GM18867 (cell line): ENCODE results near the gene VAPA.

Source experiments
- ATAC-seq: cut with Tn5 transposase; IDR thresholded peaks from one replicate; pipeline ENCODE4 v1.9.1; 2021; ENCODE audit warnings: mild to moderate bottlenecking, moderate library complexity; ENCODE audit not compliant: unreplicated experiment

VAPA gene

DNA sequence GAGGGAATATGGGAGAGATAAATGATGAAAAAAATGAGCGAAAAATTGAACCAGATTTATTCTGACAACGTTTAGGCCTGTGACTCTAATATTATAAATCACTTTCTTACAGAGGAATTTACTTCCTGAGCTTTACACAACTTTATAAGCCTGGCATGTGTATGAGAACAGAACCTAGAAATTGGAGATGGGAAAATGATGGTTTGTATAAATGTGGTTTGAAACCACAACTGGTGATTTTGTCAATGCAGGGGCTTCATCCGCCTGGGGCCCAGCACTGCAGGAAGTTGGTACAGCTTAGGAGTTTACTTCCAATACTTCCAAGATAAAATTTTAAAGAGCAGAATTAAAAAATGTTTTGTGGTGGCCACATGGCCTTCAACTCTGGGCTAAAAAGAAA is 82.3 kb downstream of the VAPA start:
- no peak for ATAC-seq

DNA sequence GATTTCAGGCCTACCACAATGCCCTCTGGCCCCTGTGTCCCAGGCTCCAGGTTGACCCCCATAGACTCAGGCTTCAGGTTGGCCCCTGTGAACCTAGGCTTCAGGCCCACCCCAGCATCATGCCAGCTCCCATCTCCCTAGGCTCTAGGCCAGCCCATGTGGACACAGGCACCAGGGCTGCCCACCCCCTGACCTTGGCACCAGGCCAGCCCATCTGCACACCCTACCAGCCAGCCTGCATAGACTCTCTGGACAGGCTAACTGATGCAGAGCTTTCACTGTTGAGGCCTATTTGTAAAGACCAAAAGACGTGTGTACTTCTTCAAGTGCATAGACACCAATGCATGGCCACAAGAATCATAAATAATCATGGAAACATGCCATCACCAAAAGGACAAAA is 83.9 kb downstream of the VAPA start:
- ATAC-seq, result no peak

DNA sequence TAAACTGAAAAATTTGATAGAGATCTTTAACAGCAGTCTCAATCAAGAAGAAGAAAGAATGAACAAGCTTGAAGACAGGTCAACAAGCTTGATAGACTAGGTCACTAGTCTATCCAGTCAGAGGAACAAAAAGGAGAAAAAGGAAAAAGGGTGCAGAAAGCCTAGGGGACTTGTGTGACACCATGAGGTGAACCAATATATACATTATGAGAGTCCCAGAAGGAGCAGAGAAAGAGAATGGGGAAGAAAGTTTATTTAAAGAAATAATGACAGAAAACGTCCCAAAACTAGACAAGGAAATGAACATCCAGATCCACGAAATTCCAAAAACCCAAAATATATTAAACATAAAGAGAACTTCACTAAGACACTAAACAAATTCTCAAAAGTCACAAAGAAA is 84.5 kb downstream of the VAPA start:
- ATAC-seq, result no peak

DNA sequence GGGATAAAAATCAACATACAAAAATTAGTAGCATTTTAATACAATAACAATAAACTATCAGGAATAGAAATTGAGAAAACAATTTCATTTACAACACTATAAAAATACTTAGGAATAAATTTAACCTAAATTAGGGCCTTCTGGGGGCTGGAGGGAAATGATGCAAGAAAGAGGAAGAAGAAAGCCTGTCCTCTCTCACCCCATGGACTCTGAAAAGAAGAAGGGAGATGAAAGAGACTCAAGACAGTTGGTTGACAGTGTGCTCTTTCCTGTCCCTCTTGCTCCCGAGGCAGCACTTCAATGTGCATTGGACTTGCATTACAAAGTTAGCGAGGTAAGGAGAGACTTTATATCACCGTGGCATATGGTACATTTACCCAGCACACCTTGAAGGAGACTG is 88.5 kb downstream of the VAPA start:
- ATAC-seq, result no peak

DNA sequence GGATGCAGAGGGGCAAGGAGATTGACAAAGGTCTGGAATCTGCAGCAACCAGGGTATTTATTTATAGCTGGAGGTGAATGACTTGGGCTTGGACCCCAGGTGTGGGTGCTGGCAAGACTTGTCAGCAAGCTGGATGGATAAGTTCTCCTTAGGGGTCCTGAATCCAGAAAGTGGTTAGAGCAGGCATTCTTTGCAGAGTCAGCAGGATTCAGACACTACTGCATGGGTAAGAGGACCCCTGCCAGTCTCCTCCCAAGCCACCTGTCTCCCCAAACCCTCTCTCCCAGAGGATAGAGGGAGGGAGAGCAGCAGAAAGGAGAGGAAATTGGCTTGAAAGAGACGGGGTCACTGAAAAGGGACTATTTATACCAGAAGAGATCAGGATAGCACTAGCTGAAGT is 89.5 kb downstream of the VAPA start:
- ATAC-seq, result no peak

DNA sequence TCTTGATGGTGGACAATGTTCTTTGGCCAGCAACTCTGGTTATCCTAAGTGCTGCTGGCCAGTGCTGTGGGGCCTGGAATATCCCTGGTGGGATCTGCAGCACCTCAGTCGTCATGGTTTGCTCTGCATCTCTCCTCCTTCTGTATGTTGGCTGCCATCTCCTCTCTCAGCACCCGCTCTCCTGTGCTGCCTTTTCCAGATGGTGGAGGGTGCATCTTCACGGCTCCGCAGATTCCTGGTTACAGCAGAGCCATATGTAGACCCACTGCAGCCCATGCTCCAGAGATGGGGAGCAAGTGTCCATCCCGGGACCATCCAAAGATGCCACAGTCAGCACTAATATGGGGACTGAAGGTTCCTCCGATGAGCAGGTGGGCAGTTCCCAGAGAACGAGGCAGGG is 90.0 kb downstream of the VAPA start:
- ATAC-seq, result no peak

DNA sequence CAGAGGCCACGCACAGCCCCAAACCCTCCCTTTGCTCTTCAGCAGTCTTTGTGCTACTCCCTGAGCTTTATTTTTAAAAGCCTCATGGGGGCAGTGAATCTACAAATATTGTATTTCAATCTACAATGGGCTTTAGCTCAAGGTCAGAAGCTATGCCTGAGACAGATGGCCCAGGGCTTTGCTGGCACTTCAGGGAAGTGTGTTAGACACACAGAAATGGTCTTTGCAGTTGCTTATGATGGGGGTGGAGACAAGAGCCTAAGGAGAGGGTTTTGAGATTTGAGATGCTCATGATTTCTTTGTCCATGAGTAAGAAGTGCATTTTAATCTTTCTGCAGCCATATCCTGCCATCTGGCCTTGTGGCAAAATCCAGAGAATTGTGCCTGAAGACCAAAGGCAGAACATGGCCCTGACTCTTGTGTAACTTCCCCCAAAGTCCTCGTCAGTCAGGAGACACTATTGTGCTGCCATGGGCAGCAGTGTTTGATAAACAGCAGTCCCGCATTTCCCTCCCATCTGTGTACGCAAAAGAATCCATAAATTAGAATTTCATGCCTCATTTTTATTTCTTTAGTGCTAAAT is 92.6 kb downstream of the VAPA start:
- no peak for ATAC-seq

DNA sequence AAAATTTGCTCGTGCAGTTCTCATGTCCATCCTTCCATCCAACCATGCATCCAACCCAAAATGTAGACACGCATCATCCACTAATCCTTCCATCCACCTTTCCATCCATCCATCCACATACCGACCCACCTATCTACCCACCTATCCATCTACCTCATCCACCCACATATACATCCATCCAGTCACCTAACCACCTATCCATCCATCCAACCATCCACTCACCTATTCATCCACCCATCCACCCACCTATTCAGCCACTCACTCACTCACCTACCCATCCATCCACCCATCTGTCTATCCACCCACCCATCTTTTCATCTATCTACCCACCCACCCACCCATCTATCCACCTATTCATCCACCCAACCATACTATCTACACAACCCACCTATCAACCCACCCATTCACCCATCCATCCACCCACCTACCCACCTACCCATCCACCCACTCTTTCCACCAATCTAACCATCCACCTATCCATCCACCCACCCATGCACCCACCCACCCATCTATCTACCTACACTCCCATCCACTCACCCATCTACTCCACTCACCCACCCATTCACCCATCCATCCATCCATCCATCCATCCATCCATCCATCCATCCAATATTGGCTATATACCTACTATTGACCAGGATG is 94.3 kb downstream of the VAPA start:
- ATAC-seq, result no peak
